Activated CD4-positive, alpha-beta T cell treated with anti-CD3 and anti-CD28 coated beads for 24 hours (primary cell): ENCODE results near the gene KARS1.
"Not testable (repeated sequence)": the region's sequence is repeated elsewhere in the genome, so short reads cannot be mapped to it uniquely, and the experiment has no call there.

ENCODE experiments used
- DNase-seq, 2 donors: peaks; one replicate each; pipeline ENCODE4 v3.0.0-alpha.2; 2020; ENCODE audit warnings: low read depth in 2 of 2

KARS1 gene

DNA sequence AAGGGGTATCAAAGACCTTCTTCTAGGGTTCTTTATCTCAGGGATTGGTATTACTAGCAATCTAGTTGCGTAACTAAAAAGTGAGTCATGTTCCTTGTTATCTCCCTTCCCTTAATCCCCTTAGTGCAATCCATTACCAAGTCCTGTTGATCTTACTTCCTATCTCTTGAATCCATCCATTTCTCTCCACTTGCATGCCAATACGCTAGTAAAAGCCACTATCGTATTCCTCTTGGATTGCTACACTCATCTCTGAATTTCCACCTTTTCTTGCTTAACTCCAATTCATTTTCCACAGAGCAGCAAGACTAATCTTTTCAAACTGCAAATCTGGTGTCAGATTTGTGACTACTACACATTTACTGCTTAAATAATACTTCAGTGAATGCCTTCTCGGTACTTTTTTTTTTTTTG lies 22.5 kb downstream of the KARS1 start:
- DNase-seq = no peak

DNA sequence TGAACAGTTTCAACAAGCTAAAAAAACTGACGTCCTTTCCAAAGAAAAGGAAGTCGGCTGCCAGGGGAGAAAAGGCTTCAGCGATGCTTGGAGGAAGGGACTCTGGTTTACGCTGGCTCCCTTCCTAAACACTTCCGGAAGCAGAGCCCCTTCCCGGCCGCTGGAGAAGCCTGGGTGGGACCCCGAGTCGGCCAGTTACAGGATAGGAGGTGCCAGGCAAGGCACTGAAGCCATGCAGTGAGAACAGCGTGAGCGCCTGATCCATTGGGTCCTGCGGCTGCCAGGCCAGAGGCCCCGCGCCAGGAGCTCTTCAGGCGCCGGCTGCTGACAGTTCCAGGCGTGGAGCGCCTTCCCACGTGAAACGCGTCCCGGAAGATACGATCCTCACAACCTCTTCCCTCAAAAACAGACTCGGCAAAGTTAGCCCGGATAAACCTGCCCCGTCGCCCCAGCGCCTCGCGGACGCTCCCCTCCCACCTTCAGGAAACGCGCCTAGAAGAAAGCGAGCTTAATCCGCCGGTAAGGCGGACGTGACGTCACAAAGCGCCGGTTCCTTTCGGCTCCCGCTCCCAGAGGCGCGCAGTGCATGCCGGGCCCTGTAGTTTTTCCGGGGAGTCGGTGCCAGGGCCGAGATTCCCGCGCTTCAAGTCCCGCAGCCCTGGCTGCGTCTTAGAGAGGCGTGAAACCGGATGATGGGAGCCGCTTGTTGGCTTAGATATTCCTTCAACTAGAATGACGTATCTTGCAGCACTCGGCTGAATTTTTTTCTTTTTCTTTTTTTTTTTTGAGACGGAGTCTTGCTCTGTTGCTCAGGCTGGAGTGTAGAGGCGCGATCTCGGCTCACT lies 24.5 kb downstream of the KARS1 start, which contains the start of gene ADAT1:
TSS of gene ADAT1 (minus strand) at position 521 of the 845 bp plus-strand sequence. CDS start 2,482 bp downstream, outside the sequence.
- DNase-seq = peak; percentile 91 to 95

DNA sequence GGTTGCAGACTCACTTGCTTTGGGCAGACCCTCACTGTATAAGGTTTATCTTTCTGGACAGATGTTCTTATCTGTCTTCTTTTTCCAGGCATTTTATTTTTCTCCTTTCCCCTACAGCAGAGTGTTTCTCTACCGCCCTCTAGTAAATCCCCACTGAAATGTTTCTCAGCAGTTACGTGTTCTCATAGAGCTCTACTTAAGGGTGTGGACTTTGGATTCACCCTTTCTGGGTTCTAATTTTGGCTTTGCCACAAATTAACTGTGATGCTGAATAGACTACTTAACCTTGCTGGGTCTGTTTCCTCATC lies 26.3 kb downstream of the KARS1 start:
- DNase-seq = no peak

DNA sequence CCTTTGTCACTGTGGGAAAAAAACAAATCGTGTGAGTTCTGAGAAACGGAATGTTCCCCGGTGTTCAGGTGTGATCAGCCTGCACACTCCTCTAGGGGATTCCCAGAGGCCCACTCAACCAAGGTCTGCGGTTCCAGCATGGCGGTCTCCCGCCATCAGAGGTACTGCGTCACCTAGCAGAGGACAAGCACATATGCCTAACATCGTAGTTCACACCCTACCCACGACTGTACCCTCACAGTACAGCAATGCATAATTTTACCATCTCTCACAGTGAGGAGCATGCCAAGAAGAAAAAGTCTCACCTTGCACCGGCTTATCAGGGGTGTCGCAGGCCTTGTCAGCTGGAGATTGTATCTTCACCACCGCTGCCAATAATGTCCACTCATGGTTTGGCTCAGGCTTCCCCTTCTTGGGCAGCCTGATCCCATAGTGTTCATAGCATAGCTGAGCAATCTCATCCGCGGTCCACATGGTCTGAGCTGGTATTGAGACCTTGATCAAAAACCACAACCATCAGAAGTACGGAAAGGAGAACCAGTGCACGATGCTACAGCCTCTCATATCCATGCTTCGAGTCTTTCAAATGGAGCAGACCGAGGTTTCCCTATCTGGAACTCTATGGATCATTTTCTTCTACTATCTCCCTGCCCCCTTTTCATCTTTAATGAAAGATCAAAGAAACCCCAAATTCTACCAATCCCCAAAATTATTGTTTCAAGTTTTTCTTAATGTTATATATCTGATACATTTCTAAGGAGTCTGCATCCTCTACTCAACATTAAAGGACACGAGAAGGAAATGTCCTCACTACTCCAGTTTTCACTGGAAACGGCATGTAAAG lies 26.9 kb downstream of the KARS1 start:
- no peak for DNase-seq

DNA sequence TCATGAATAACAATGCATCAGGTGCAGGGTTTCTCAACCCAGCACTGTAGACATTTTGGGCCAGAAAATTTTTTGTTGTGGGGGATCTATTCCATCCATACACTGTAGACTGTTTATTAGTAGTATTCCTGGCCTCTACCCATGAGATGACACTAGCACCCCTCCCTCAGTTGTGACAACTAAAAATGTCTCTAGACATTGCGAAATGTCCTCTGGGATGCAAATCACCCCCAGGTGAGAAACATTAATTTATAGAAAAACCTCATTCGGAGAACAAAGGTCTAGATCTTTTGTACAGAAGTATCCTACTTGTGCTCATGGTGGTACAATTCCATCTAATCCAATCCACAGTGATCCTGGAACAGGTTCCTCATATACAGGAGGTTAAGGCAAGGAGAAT lies 28.7 kb downstream of the KARS1 start:
- DNase-seq = no peak

DNA sequence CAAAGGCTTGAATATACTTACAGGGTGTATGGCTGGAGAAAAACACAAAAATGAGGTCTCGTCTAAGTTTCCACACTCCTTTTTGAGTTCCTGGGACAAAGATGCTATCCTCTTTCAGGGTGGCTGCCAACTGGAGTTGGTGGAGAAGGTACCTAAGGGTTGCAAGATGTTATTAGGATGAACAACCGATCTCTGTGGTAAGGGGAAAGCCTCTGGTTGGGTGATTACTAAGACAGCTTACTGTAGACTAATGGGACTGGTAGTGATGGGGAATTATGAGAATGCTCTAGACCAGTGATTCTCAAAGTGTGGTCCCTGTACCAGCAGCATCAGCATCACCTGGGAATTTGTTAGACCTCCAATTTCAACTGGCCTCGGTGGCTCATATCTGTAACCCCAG lies 30.3 kb downstream of the KARS1 start:
- no peak for DNase-seq

DNA sequence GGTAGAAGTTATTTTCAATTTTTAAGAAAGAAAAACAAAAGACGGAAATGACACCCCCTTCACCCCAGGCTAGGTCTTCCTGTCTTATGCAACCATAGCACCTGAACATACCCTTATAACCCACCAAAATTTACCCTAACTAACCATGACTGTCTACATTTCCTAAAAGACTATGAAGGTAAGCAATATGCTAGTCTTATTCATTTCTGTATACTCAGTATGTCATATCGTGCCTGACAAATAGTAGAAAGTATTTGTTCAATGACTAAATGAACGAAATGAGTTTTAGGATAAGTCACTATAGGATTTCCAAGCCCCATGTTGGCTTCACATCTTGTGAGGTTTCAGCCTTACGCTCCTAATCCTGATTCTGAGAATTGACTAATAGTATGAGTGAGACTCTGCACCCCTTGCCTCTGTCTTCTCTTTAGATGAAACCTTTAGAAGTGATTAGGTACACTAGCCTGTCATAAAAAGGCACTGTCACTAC lies 30.9 kb downstream of the KARS1 start:
- no peak for DNase-seq

DNA sequence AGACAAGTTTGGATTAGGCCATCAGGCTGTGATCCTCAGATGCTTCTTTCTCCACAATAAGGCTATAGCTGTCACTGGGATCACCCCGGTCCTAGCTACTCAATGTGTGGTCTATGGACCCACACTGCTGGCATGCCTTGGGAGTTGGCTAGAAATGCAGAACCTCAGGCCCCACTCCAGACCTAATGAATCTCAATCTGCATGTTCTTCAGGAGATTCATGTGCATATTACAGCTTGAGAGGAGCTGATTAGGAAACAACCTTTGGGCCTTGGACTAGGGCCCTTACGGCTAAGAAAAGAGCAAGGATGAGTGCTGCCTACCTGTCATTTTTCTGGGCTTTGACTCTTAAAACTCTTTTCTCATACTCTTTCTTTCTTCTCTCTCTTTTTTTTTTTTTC lies 31.8 kb downstream of the KARS1 start:
- DNase-seq = no peak

DNA sequence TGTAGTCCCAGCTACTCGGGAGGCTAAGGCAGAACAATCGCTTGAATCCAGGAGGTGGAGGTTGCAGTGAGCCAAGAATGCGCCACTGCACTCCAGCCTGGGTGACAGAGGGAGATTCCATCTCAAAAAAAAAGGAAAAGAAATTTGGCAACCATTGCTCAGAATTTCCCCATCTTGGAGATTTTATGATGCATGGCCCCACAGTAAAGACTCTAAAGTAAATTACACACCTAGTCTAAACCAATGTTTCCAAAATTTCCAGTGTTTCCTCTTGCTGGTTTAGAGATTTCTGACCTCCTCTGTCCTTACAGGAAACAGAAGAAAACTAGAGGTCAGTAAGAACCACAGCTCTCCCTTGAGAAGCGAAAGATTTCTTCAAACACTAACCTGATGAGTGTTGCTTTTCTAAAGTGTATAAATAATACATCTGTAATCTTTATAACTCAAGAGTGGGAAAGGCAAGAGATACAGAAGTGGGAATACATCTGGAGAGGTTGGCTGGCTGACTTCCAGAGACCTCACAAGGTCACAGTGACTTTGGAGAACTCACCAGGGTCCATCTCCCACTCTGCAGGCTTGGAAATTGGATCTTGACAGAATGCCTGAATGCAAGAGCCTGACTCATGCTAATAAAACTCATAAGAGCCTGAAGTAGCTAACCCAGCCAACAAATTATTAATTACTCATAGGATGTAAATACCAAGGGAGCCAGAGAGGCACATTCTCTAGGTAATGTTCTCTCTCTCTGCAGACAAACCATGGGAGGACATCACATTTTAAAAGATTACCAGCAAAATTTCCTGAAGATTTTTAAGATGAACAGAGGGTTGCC lies 33.2 kb downstream of the KARS1 start:
- DNase-seq = no peak

DNA sequence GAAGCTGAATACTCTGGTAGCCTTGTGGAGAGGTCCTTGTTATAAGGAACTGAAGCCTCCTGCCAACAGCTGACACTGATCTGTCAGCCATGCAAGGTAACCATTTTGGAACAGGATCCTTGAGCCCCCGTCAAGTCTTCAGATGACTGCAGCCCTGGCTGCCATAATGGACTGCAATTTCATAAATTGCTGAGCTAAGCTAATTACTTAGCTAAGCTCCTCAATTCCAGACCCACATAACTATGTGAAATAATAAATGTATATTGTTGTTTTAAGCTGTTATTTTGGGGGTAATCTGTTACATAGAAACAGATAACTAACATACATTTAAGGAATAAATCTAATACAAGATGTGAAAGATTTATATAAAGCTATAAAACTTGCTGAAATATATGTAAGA lies 41.0 kb downstream of the KARS1 start:
- DNase-seq = no peak

DNA sequence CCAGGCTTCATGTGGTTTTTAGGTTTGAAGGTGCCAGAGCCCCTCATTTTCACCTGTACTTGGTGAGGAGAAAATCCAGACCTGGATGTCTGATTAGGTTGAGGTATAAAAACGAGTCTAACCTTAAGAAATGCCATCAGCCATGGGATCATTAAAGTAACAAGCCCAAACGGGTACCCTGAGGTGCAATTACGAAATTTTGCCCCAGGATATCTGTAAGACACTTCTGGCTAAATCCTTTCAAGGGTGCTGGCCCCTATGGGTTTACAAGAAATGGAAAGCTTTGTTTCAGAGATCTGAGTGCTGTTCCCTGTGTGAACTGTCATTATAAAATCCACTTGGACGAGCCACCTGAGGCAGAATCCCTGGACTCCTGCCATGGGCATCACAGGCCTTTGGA lies 44.2 kb downstream of the KARS1 start:
- DNase-seq = no peak

DNA sequence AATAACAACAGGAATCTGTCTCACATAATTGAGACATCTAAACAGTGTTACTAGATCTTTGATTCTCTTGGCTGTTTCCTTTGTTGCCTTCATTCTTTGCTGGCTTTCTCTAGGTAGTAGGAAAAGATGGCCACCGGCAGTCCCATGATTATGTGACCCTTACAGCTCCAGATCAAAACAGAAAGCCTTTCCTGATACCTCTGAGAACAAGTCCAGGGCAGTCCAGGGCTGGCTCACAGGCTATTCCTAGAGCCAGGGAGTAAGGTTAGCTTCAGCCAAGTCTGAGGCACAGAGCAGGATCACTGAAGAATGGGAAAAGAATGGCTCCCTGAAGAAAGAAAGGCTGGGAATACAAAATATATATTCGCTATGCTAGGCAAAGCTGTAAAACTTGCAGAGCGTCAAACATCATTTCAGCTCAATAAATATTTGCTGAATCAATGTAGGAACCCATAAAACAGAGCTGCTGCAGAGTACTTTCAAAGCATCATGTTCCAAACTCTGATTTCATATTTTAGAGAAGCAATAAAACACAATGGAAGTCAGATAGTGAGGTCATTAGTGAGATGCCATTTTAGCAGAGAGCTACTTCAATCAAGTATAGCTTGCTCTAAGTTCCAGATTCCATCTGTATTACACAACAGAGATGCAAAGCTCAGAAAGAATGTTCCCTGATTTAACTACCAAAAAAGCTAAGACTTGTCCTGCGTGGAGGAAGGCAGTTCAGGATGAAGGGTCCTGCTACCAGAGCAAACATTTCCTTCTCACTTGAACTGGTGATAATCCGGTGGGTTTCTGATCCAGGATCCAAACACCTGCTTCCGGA lies 47.8 kb downstream of the KARS1 start:
- no peak for DNase-seq

DNA sequence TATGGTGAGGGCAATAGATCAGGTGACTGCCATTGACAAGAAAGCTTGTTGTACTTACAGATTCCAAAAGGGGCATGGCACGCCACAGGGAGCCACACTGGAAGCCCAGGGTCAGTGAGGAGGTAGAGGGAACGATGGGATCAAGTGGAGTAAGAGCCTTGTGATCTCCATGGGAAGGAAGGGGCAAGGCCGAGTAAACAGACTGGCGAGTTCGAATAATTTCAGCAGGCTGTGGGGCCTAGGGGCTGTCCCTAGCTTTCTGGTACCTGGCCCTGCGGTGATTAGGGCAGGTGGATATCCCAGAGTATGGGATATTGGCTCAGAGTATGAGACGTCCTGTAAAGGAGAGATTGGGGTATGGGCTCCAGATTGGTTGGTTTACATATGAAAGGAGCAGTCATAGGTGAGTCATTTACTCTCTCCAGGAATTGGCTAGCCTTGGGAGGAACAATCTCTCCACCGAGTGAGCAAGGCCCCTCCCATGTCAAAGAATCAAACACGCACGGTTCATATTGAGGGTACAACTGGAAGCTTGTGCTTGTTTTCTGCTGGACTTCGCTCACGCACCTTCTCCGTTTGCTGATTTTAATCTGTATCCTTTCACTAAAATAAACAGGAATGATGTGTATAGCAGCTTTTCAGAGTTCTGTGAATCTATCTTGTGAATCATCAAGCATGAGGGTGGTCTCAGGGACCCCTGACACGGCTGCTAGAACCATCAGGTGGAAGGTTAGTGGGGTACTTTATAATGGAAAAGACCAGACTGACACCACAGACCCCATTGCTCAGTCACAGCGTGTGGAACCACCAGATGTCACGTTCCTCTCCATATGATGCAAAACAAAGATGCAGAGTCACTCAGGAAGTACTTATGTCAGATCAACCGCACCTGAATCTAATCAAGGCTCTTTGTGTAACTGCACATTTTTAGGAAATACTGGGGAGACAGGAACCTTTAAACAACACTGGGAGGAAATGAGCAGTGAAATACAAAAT lies 53.3 kb downstream of the KARS1 start:
- no peak for DNase-seq

DNA sequence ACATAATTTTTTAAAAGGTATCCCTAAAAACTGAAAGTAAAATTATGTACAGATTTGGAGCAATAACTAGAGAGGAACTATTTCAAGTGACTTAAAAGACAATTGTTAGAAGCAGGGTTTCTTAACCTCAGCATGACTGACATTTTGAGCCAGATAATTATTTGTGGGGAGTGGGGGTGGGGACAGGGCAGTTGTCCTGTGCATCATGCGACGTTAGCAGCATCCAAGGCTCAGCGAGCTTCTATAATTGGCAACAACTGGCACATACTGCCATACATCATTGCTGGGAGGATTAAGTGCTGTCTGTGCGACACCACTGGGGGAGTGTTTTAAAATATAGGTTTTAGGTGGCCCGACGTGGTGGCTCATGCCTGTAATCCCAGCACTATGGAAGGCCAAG lies 54.2 kb downstream of the KARS1 start:
- no peak for DNase-seq

DNA sequence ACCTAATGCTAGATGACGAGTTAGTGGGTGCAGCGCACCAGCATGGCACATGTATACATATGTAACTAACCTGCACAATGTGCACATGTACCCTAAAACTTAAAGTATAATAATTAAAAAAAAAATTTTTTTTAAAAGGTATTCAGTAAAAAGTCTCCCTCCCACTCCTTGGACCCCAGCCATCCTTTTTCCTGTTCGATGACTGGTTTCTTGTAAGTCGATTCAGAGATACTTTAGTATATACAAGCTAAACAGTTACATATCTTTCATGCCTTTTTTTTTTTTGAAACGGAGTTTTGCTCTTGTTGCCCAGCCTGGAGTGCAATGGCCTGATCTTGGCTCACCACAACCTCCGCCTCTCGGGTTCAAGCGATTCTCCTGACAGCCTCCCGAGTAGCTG lies 55.5 kb downstream of the KARS1 start:
- not testable (repeated sequence) for DNase-seq

DNA sequence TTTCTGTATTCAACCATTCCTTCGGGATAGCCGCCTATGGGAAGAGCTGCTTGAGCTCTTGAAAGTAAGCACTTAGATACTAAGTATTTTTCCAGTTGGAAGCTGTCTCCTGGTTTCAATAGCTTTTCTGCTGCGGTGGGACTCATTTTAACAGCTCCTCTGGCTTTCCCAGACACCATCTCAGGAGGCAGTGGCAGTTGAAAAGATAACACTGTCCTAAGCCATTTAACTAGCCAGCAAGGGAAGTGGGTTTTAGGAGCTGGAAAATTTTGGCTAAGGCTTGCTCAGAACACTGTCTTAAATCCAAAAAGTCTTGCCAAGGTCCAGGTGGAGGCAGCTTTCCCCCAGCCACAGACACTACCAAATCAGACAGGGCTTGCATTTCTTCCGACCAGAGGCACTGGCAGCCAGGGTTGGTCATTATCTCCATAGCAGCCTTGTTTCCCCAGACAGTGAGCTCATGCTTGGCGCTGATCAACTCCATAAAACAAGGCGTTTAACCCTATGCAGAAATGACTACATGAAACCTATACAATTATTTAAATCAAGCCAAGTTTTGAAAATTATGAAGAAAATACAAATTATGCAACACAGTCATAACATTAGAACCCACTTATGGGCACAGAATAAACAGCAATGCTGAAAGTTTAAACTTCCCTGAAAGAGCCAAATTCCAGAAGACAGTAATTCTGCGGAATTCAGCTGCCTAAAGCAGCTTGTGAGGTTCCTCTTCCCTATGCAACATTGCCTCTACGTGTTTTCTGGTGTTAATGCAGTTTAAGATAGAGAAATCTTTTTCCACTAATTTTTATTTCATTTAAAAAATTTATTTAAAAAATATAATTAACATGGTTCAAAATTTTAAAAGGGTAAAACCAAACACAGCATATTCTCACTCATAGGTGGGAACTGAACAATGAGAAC lies 56.3 kb downstream of the KARS1 start:
- DNase-seq = no peak

DNA sequence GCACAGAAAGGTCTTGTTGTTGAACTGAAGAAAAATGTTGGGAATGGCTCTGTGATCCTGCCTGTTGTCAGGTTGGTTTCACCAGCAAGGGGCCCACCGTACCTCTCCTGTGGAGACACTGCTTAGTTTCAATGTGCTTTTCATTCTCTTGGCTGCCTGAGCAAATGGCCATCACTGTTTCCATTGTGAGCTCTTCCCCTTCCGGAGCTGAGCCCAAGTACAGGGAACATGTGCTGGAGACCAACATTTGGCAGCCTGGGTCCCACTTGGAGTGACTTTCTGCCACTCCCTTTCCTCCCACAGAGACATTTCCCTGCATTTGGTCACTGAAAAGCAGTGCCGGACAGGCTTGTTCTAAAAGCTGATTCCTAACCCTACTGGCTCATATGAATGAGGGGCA lies 58.2 kb downstream of the KARS1 start:
- no peak for DNase-seq

DNA sequence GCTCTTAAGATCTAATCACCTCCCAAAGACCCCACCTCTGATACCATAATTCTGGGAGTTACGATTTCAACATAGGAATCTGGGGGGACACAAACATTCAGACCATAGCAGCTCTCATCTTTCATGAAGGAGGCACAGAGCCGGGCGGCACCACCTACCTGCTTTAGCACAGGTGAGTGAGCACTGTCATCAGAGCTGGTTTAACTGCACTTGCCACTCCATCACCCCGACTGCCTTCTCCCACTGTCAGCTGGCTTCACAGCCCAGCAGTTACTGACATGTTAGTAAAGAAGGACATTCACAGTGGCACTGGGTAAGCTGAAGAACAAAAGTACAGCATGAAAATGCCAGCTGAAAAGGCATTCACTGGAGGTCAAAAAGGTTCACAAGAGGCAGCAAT lies 58.7 kb downstream of the KARS1 start:
- no peak for DNase-seq

DNA sequence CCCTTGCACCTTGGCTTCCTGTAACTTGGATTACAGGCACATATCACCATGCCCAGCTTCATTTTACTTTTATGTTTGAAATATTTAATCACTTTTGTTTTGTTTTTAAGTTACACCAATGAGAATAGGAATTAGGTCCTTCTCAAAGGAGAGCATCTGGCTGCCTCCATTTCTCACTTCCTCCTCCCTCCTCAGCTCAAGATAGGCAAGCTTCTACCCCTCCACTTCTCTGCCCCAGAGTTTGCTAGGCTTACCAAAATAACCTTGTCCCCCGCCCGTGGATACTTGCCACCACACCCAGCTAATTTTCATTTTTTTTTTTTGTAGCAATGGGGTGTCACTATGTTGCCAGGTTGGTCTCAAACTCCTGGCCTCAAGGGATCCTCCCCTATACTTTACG lies 63.4 kb downstream of the KARS1 start:
- no peak for DNase-seq
